Thyroid gland (tissue), 4 donors: ENCODE results near the gene SIKE1. TPM values are rescaled to one million over a fixed set of nuclear protein-coding genes. Genes with fewer than 3 reads are reported as not detected.

ENCODE experiments used
- DNase-seq, 2 donors: peaks; one replicate each; pipeline ENCODE4 v3.0.0-alpha.2; 2019
- H3K27ac ChIP-seq, 3 donors: fragments of 200-600 bp; sonication (generic); 1 replicate in 2 of 3; 2 replicates in 1 of 3; pipeline ENCODE4 v1.5.1; 2016 to 2019; ENCODE audit warnings: mild to moderate bottlenecking in 1 of 3, moderate library complexity in 1 of 3
- H3K27me3 ChIP-seq: fragments of 200-600 bp; sonication (generic); one replicate; pipeline ENCODE4 v1.5.1; 2019
- H3K36me3 ChIP-seq, 2 donors: fragments of 200-600 bp; sonication (generic); one replicate each; pipeline ENCODE4 v1.5.1; 2016 to 2019
- H3K4me1 ChIP-seq, 2 donors: fragments of 200-600 bp; sonication (generic); one replicate each; pipeline ENCODE4 v1.5.1; 2017 to 2019
- H3K4me3 ChIP-seq, 3 donors: fragments of 200-600 bp; sonication (generic); replicated peaks in 1 of 3; 1 replicate in 2 of 3; 2 replicates in 1 of 3; pipeline ENCODE4 v1.5.1; 2016; ENCODE audit warnings: mild to moderate bottlenecking in 1 of 3
- H3K9me3 ChIP-seq: fragments of 200-600 bp; sonication (generic); one replicate; pipeline ENCODE4 v1.5.1; 2017
- CTCF ChIP-seq, 6 experiments: fragments of 200-600 bp in 3 of 6; fragments of 450-650 bp in 3 of 6; sonication (generic) in 3 of 6; IDR thresholded peaks; one replicate each; pipeline ENCODE4 v1.5.1; 2016 to 2019; ENCODE audit warnings: antibody characterized with exemption in 6 of 6, mild to moderate bottlenecking in 2 of 6, inconsistent platforms in 1 of 6, moderate library complexity in 1 of 6
- POLR2A ChIP-seq, 2 donors: fragments of 450-650 bp; IDR thresholded peaks; one replicate each; pipeline ENCODE4 v1.6.1; 2017; ENCODE audit warnings: antibody characterized with exemption in 2 of 2, mild to moderate bottlenecking in 2 of 2, moderate library complexity in 1 of 2
- WGBS, 2 donors: methylation state at CpG; one replicate each; pipeline ENCODE4 v1.1.5; 2017; 5-methylcytosine and 5-hydroxymethylcytosine counted together
- intact Hi-C: fragments of 100-400 bp; cut with DNase I; formaldehyde crosslinking; loops from one replicate; pipeline ENCODE4 v1.15.1; 2023
- total RNA-seq, 4 donors: library from RNA; depleted of rRNA; stranded (reverse); fragments of >200 nt; gene quantifications; one replicate each; pipeline ENCODE4 v1.2.3, GENCODE V29; 2016

SIKE1 gene
- total RNA-seq, 4 donors from 2014 or later = 24.2 to 41.8 (median 37.4) TPM

DNA sequence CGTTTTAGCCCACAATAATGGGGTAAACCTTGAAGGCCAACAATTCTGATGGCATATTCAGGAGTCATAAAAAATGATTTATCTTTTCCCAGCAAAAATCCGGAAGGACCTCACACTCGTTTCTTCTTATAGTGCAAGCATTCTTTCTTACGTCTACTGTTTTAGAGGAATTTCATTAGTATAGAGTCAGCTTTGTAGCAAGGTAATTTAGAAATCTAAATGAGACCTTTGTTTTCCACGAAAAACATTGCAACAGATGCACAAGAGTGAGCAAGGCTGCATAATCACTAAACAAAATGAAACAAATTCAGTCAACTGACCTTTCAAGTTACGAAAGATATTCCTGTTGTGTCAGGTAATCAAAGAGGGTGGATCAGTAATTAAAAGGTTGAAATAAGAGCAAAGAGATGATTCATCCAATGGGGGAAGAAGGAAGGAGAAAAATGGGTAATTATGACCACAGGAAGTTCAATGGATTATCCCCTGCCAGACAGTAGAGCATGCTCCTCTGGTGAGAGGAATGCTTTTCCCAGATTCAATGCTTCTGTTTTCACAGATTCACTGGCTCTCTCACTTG is 22.1 kb downstream of the SIKE1 start:
- 40 to 43% methylated on average over 6 of the region's 6 CpGs for WGBS, 2 donors
- Histone ChIP-seq H3K4me1 (peaks cover 18 to 43% of the 10 kb centered on the region in 2 donors), H3K27ac (peak overlapping the region; percentile 97 to 100 (median 98)), H3K9me3 (no peaks in the 10 kb centered on the region), H3K4me3 (peak overlapping the region in 2 of 3 donors; percentile 5 to 68), H3K36me3 (no peaks in the 10 kb centered on the region), H3K27me3 (no peaks in the 10 kb centered on the region)
- TF ChIP-seq POLR2A (IDR thresholded peaks at IDR 0.05) = no peak
- no peak for TF ChIP-seq CTCF (IDR thresholded peaks at IDR 0.05)
- intact Hi-C loops = loop anchor here (5.0 kb wide), 1 partner anchor 176 kb away; the partner anchor contains the start of gene BCAS2
- no peak for DNase-seq

GRCh38 chr1:114757455-114758255 is 22.8 kb downstream of the SIKE1 start, which contains the start of gene CSDE1:
Gene CSDE1 (minus strand): TSS chr1:114757984. CDS start chr1:114739890, 18,094 bp downstream.
- TF ChIP-seq POLR2A (IDR thresholded peaks at IDR 0.05) (peak; percentile 45 to 93), CTCF (IDR thresholded peaks at IDR 0.05) (peak in 3 of 6 experiments; percentile 10 to 44 (median 24))
- WGBS, 2 donors = 1% methylated on average over 48 of the region's 50 CpGs
- intact Hi-C loops = loop anchor here (5.0 kb wide), 1 partner anchor 175 kb away; the partner anchor contains the start of gene BCAS2
- H3K27me3 ChIP-seq = no peaks in the 10 kb centered on the region
- H3K36me3 ChIP-seq = no peaks in the 10 kb centered on the region
- H3K4me1 ChIP-seq = peaks cover 21 to 50% of the 10 kb centered on the region in 2 donors
- no peaks in the 10 kb centered on the region for H3K9me3 ChIP-seq
- H3K27ac ChIP-seq = peak within 1 kb of the TSS; percentile 97 to 100 (median 98)
- H3K4me3 ChIP-seq = peak within 1 kb of the TSS; percentile 68 to 81 (median 75)
- DNase-seq = peak; percentile 95 to 97

DNA sequence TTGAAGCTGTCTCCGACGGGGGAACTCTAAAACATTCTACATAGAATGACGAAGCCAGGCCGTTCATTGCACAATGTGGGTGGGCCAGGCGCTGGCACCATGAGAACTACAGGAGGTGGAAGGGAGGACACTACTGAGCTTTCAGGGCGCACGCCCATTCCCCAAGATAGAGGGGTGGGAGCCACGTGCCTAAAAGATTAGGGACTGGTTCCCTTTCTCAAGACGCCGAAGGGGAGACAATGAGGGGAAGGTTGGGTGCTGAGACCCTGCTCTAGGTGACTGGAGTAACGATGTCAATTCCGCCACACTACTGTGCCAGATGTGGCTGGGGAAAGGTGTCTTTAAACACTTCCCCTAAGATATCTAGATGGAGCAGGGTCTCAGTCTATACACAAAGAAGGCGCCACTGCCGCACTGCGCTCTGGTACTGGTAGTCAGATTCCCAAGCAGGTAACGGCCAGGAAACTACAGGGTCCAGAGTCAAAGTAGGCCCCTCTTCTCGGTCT is 23.5 kb downstream of the SIKE1 start:
- H3K4me1 ChIP-seq = peaks cover 21 to 56% of the 10 kb centered on the region in 2 donors

GRCh38 chr1:114756009-114756892 is 24.2 kb downstream of the SIKE1 start:
- Histone ChIP-seq H3K36me3 (no peaks in the 10 kb centered on the region), H3K9me3 (no peaks in the 10 kb centered on the region), H3K27me3 (no peaks in the 10 kb centered on the region), H3K4me1 (peaks cover 25 to 64% of the 10 kb centered on the region in 2 donors), H3K27ac (peak overlapping the region in 1 of 3 donors; percentile 100), H3K4me3 (peak overlapping the region in 2 of 3 donors; percentile 68 to 81)
- no peak for DNase-seq
- 38 to 39% methylated on average over 14 of the region's 14 CpGs for WGBS, 2 donors
- intact Hi-C loops = loop anchor here (5.0 kb wide), 1 partner anchor 174 kb away; the partner anchor contains the start of gene BCAS2
- TF ChIP-seq POLR2A (IDR thresholded peaks at IDR 0.05) = no peak
- no peak for TF ChIP-seq CTCF (IDR thresholded peaks at IDR 0.05)

More for the DNA sequence above, 23.5 kb downstream of the SIKE1 start:
- no peak for TF ChIP-seq CTCF (IDR thresholded peaks at IDR 0.05)
- no peak for TF ChIP-seq POLR2A (IDR thresholded peaks at IDR 0.05)
- Histone ChIP-seq H3K4me3 (peak overlapping the region; percentile 68 to 81 (median 75)), H3K27ac (peak overlapping the region in 2 of 3 donors; percentile 98 to 100), H3K27me3 (no peaks in the 10 kb centered on the region), H3K9me3 (no peaks in the 10 kb centered on the region), H3K36me3 (no peaks in the 10 kb centered on the region)
- 2% methylated on average over 14 to 17 of the region's 17 CpGs for WGBS, 2 donors
- peak; percentile 8 to 23 for DNase-seq
- intact Hi-C loops = loop anchor here (5.0 kb wide), 1 partner anchor 175 kb away; the partner anchor contains the start of gene BCAS2
